Left ventricle myocardium superior (tissue), 1 donor: ENCODE results near the gene ARMH3. TPM values are rescaled to one million over a fixed set of nuclear protein-coding genes. Genes with fewer than 3 reads are reported as not detected.
A peak's percentile ranks its signal among the peaks of the same experiment; 100 is the strongest.
"Not testable (repeated sequence)": the region's sequence is repeated elsewhere in the genome, so short reads cannot be mapped to it uniquely, and the experiment has no call there.

ENCODE experiments used
- ATAC-seq: fragments of 200-7000 bp; cut with Tn5 transposase; one replicate; pipeline ENCODE4 v1.9.1; 2020; ENCODE audit warnings: mild to moderate bottlenecking, moderate library complexity
- DNase-seq: peaks from one replicate; pipeline ENCODE4 v3.0.0-alpha.2; 2020
- intact Hi-C: fragments of 100-400 bp; cut with micrococcal nuclease; formaldehyde crosslinking; loops from one replicate; pipeline ENCODE4 v1.11.0; 2022
- total RNA-seq: library from RNA; stranded (reverse); fragmentation: NEBNext Ultra II Directional; extraction: Animal tissue kit (Norgen Biotek cat#: 25700); gene quantifications from one replicate; pipeline ENCODE4 v1.2.1, GENCODE V29; 2021
- donor health status: DM: no; HTN: yes; CAD: no; lungs with severe emphysema.

The ARMH3 gene
- total RNA-seq, 1 donor from 2014 or later = 49.0 TPM

- no peak for DNase-seq
- ATAC-seq = no peak
- intact Hi-C loops = no loop called here
Measured at GRCh38 chr10:101997803-101998202, 58.2 kb downstream of the ARMH3 start.

GRCh38 chr10:101995451-101996063 is 60.4 kb downstream of the ARMH3 start:
- DNase-seq (no peak), ATAC-seq (no peak)
- intact Hi-C loops = no loop called here

GRCh38 chr10:101993651-101994200 is 62.2 kb downstream of the ARMH3 start:
- intact Hi-C loops = no loop called here
- no peak for DNase-seq
- no peak for ATAC-seq

GRCh38 chr10:101993221-101993620 is 62.8 kb downstream of the ARMH3 start:
- intact Hi-C loops = no loop called here
- DNase-seq (no peak), ATAC-seq (no peak)

GRCh38 chr10:101987136-101987535 is 68.8 kb downstream of the ARMH3 start:
- intact Hi-C loops = no loop called here
- no peak for ATAC-seq
- no peak for DNase-seq

GRCh38 chr10:101986624-101986971 is 69.4 kb downstream of the ARMH3 start:
- DNase-seq = peak; percentile 61
- peak; percentile 49 for ATAC-seq
- intact Hi-C loops = no loop called here

GRCh38 chr10:101980677-101981076 is 75.3 kb downstream of the ARMH3 start:
- ATAC-seq, intact Hi-C loops, DNase-seq: not testable (repeated sequence)

- no peak for DNase-seq
- ATAC-seq = peak; percentile 46
- intact Hi-C loops = no loop called here
Measured at GRCh38 chr10:101974091-101974971, 81.6 kb downstream of the ARMH3 start.

GRCh38 chr10:101972761-101973160 is 83.2 kb downstream of the ARMH3 start:
- intact Hi-C loops = no loop called here
- no peak for DNase-seq
- ATAC-seq = no peak

- no peak for DNase-seq
- ATAC-seq = no peak
- intact Hi-C loops = no loop called here
Measured at GRCh38 chr10:101969412-101969922, 86.5 kb downstream of the ARMH3 start.

- DNase-seq (no peak), ATAC-seq (no peak)
- intact Hi-C loops = no loop called here
Measured at GRCh38 chr10:101968940-101969321, 87.0 kb downstream of the ARMH3 start.

GRCh38 chr10:101968286-101968939 is 87.6 kb downstream of the ARMH3 start:
- intact Hi-C loops = no loop called here
- no peak for ATAC-seq
- DNase-seq = no peak

- intact Hi-C loops = no loop called here
- ATAC-seq (peak; percentile 24), DNase-seq (no peak)
Measured at GRCh38 chr10:101967713-101968112, 88.3 kb downstream of the ARMH3 start.

- DNase-seq = peak; percentile 35
- ATAC-seq = peak; percentile 87
- intact Hi-C loops = no loop called here
Measured at GRCh38 chr10:101967119-101967518, 88.9 kb downstream of the ARMH3 start.

- ATAC-seq = peak; percentile 28
Measured at GRCh38 chr10:101965075-101965765, 90.8 kb downstream of the ARMH3 start.

GRCh38 chr10:101961591-101962498 is 94.1 kb downstream of the ARMH3 start:
- intact Hi-C loops = no loop called here
- ATAC-seq (peak; percentile 90), DNase-seq (peak; percentile 33)

More at GRCh38 chr10:101965075-101965765, 90.8 kb downstream of the ARMH3 start:
- DNase-seq = no peak
- intact Hi-C loops = no loop called here

GRCh38 chr10:101960879-101961395 is 95.0 kb downstream of the ARMH3 start:
- ATAC-seq = peak; percentile 26
- DNase-seq = no peak
- intact Hi-C loops = no loop called here

- intact Hi-C loops = no loop called here
- ATAC-seq (no peak), DNase-seq (no peak)
Measured at GRCh38 chr10:101959346-101959916, 96.5 kb downstream of the ARMH3 start.
